Measurements from ENCODE around the gene GSC2.

- TF ChIP-seq YY1 (IDR thresholded peaks at IDR 0.05; ENCODE audit: insufficient read depth, insufficient read length) (no peak), ZNF274 (IDR thresholded peaks at IDR 0.05; ENCODE audit: low read depth, low read length) (no peak), SUZ12 (IDR thresholded peaks at IDR 0.05; ENCODE audit: extremely low read depth, insufficient read depth, insufficient read length) (no peak)
Observed at GRCh38 chr22:19132693-19133400, 17.2 kb downstream of the GSC2 start.

Data from NT2/D1 (cell line).